Stimulated activated memory B cell treated with anti-CD40 and anti-IgM and Interleukin-4, amounts not matched to agents 10 μg/mL and 1 μg/mL and 100 μg/mL, for 72 hours (primary cell): ENCODE data around the gene PRDM15.

Source experiments
- ATAC-seq: fragments of 150-1000 bp; cut with Tn5 transposase; 2 replicates; pipeline ENCODE4 v1.10.0; 2021
- H3K27ac Mint-ChIP-seq: one replicate; pipeline ENCODE4 v1.8.0; 2022; ENCODE audit warnings: mild to moderate bottlenecking, mixed read lengths
- H3K27me3 Mint-ChIP-seq: one replicate; pipeline ENCODE4 v1.8.0; 2022; ENCODE audit warnings: mixed read lengths
- H3K36me3 Mint-ChIP-seq: one replicate; pipeline ENCODE4 v1.8.0; 2022; ENCODE audit warnings: mixed read lengths
- H3K4me1 Mint-ChIP-seq: one replicate; pipeline ENCODE4 v1.8.0; 2022; ENCODE audit warnings: mixed read lengths
- H3K4me3 Mint-ChIP-seq: one replicate; pipeline ENCODE4 v1.8.0; 2022; ENCODE audit warnings: mild to moderate bottlenecking, moderate library complexity, mixed read lengths
- H3K9me3 Mint-ChIP-seq: one replicate; pipeline ENCODE4 v1.8.0; 2022; ENCODE audit warnings: mixed read lengths

The PRDM15 gene

GRCh38 chr21:41753006-41753898 is 125.9 kb downstream of the PRDM15 start:
- Mint-ChIP-seq H3K27me3 (no peaks in the 10 kb centered on the region), H3K4me1 (no peaks in the 10 kb centered on the region), H3K36me3 (no peaks in the 10 kb centered on the region), H3K9me3 (no peaks in the 10 kb centered on the region), H3K27ac (no peak overlapping the region), H3K4me3 (no peak overlapping the region)
- ATAC-seq: no peak

- Mint-ChIP-seq H3K36me3 (no peaks in the 10 kb centered on the region), H3K27ac (no peak overlapping the region), H3K27me3 (peaks cover 5% of the 10 kb centered on the region), H3K4me1 (no peaks in the 10 kb centered on the region), H3K9me3 (no peaks in the 10 kb centered on the region), H3K4me3 (no peak overlapping the region)
- no peak for ATAC-seq
Observed at GRCh38 chr21:41752231-41752681, 126.9 kb downstream of the PRDM15 start.

- Mint-ChIP-seq H3K27me3 (peaks cover 11% of the 10 kb centered on the region), H3K27ac (no peak overlapping the region), H3K4me1 (no peaks in the 10 kb centered on the region), H3K36me3 (no peaks in the 10 kb centered on the region), H3K4me3 (no peak overlapping the region), H3K9me3 (no peaks in the 10 kb centered on the region)
- ATAC-seq: no peak
Observed at GRCh38 chr21:41751611-41752011, 127.5 kb downstream of the PRDM15 start.

- Mint-ChIP-seq H3K27me3 (peaks cover 20% of the 10 kb centered on the region), H3K4me1 (no peaks in the 10 kb centered on the region), H3K4me3 (no peak overlapping the region), H3K36me3 (no peaks in the 10 kb centered on the region), H3K27ac (no peak overlapping the region), H3K9me3 (no peaks in the 10 kb centered on the region)
- no peak for ATAC-seq
Observed at GRCh38 chr21:41750532-41751151, 128.5 kb downstream of the PRDM15 start.

GRCh38 chr21:41750051-41750450 is 129.1 kb downstream of the PRDM15 start:
- Mint-ChIP-seq H3K36me3 (no peaks in the 10 kb centered on the region), H3K27me3 (peaks cover 26% of the 10 kb centered on the region), H3K4me1 (no peaks in the 10 kb centered on the region), H3K9me3 (no peaks in the 10 kb centered on the region), H3K27ac (no peak overlapping the region), H3K4me3 (no peak overlapping the region)
- no peak for ATAC-seq

GRCh38 chr21:41749286-41749685 is 129.9 kb downstream of the PRDM15 start:
- peaks cover 33% of the 10 kb centered on the region for H3K27me3 Mint-ChIP-seq
- H3K4me1 Mint-ChIP-seq: no peaks in the 10 kb centered on the region
- H3K27ac Mint-ChIP-seq: no peak overlapping the region
- no peak overlapping the region for H3K4me3 Mint-ChIP-seq
- no peak for ATAC-seq
- no peaks in the 10 kb centered on the region for H3K36me3 Mint-ChIP-seq
- H3K9me3 Mint-ChIP-seq: no peaks in the 10 kb centered on the region
